Measurements from ENCODE around the gene SYS1. TPM values are rescaled to one million over a fixed set of nuclear protein-coding genes. Genes with fewer than 3 reads are reported as not detected.

SYS1 gene
- total RNA-seq, 1 experiment from 2014 or later, result 38.8 TPM

GRCh38 chr20:45352729-45353128 lies 10.2 kb upstream of the SYS1 start:
- H3K36me3 ChIP-seq (ENCODE audit: low read depth), result no peaks in the 10 kb centered on the region
- no peaks in the 10 kb centered on the region for H3K9me2 ChIP-seq (ENCODE audit: insufficient read depth)
- H3K79me2 ChIP-seq (ENCODE audit: low read depth), result peaks cover 4% of the 10 kb centered on the region
- H4K20me1 ChIP-seq (ENCODE audit: insufficient read depth), result no peaks in the 10 kb centered on the region
- H3K4me2 ChIP-seq, result no peak overlapping the region
- no peak overlapping the region for H3K27ac ChIP-seq
- no peak overlapping the region for H2AFZ ChIP-seq
- peaks cover 37% of the 10 kb centered on the region for H3K4me1 ChIP-seq (replicated peaks; ENCODE audit: insufficient read depth)
- H3K4me3 ChIP-seq, result no peak overlapping the region
- no peaks in the 10 kb centered on the region for H3K9me3 ChIP-seq (ENCODE audit: insufficient read depth, low read depth)
- no peak for DNase-seq
- no TSS peak for BruUV-seq (replicated peaks)
- no peak for TF ChIP-seq EZH2 (IDR thresholded peaks at IDR 0.05; ENCODE audit: low read depth)
- TF ChIP-seq, protein P1, sequence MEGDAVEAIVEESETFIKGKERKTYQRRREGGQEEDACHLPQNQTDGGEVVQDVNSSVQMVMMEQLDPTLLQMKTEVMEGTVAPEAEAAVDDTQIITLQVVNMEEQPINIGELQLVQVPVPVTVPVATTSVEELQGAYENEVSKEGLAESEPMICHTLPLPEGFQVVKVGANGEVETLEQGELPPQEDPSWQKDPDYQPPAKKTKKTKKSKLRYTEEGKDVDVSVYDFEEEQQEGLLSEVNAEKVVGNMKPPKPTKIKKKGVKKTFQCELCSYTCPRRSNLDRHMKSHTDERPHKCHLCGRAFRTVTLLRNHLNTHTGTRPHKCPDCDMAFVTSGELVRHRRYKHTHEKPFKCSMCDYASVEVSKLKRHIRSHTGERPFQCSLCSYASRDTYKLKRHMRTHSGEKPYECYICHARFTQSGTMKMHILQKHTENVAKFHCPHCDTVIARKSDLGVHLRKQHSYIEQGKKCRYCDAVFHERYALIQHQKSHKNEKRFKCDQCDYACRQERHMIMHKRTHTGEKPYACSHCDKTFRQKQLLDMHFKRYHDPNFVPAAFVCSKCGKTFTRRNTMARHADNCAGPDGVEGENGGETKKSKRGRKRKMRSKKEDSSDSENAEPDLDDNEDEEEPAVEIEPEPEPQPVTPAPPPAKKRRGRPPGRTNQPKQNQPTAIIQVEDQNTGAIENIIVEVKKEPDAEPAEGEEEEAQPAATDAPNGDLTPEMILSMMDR (conservative IDR thresholded peaks at IDR 0.05), result no peak
- H3F3A ChIP-seq (ENCODE audit: insufficient read depth, low read depth), result peaks cover 51% of the 10 kb centered on the region
- no peaks in the 10 kb centered on the region for H3K27me3 ChIP-seq (ENCODE audit: insufficient read depth, low read depth)
- intact Hi-C loops (cut with micrococcal nuclease; ENCODE audit: unreplicated experiment), result no loop called here
- ChIA-PET POLR2A (ENCODE audit: unreplicated experiment) (no interaction called here), CTCF (no interaction called here)

- ChIA-PET CTCF (no interaction called here), POLR2A (ENCODE audit: unreplicated experiment) (interaction anchor here (0.5 kb wide), 1 partner anchor 417 kb away, joined by 3 read pairs; no protein-coding TSS in a partner anchor)
- H3K4me2 ChIP-seq, result no peak overlapping the region
- TF ChIP-seq, protein P1 (conservative IDR thresholded peaks at IDR 0.05), result no peak
- no peak for TF ChIP-seq EZH2 (IDR thresholded peaks at IDR 0.05; ENCODE audit: low read depth)
- no peaks in the 10 kb centered on the region for H4K20me1 ChIP-seq (ENCODE audit: insufficient read depth)
- no peaks in the 10 kb centered on the region for H3K9me2 ChIP-seq (ENCODE audit: insufficient read depth)
- no peaks in the 10 kb centered on the region for H3K79me2 ChIP-seq (ENCODE audit: low read depth)
- H3K36me3 ChIP-seq (ENCODE audit: low read depth), result no peaks in the 10 kb centered on the region
- no peaks in the 10 kb centered on the region for H3K27me3 ChIP-seq (ENCODE audit: insufficient read depth, low read depth)
- peaks cover 44% of the 10 kb centered on the region for H3K4me1 ChIP-seq (replicated peaks; ENCODE audit: insufficient read depth)
- BruUV-seq (replicated peaks), result no TSS peak
- intact Hi-C loops (cut with micrococcal nuclease; ENCODE audit: unreplicated experiment), result no loop called here
- no peak overlapping the region for H3K4me3 ChIP-seq
- DNase-seq, result no peak
- no peak overlapping the region for H2AFZ ChIP-seq
- no peaks in the 10 kb centered on the region for H3K9me3 ChIP-seq (ENCODE audit: insufficient read depth, low read depth)
- peaks cover 57% of the 10 kb centered on the region for H3F3A ChIP-seq (ENCODE audit: insufficient read depth, low read depth)
- no peak overlapping the region for H3K27ac ChIP-seq
These were observed 9.2 kb upstream of the SYS1 start for GRCh38 chr20:45353746-45354145.

GRCh38 chr20:45354423-45355208 lies 8.3 kb upstream of the SYS1 start:
- DNase-seq, result no peak
- peak overlapping the region; percentile 49 for H3K4me2 ChIP-seq
- no TSS peak for BruUV-seq (replicated peaks)
- ChIA-PET POLR2A (ENCODE audit: unreplicated experiment) (interaction anchor here (0.5 to 0.7 kb wide), 2 partner anchors 203 to 416 kb away, joined by 3 to 6 read pairs; no protein-coding TSS in a partner anchor), CTCF (no interaction called here)
- H3K4me1 ChIP-seq (replicated peaks; ENCODE audit: insufficient read depth), result peaks cover 49% of the 10 kb centered on the region
- no peaks in the 10 kb centered on the region for H3K79me2 ChIP-seq (ENCODE audit: low read depth)
- no peaks in the 10 kb centered on the region for H3K36me3 ChIP-seq (ENCODE audit: low read depth)
- H4K20me1 ChIP-seq (ENCODE audit: insufficient read depth), result no peaks in the 10 kb centered on the region
- H3K27ac ChIP-seq, result no peak overlapping the region
- no peaks in the 10 kb centered on the region for H3K27me3 ChIP-seq (ENCODE audit: insufficient read depth, low read depth)
- H3K9me3 ChIP-seq (ENCODE audit: insufficient read depth, low read depth), result no peaks in the 10 kb centered on the region
- no peak overlapping the region for H3K4me3 ChIP-seq
- no peak overlapping the region for H2AFZ ChIP-seq
- intact Hi-C loops (cut with micrococcal nuclease; ENCODE audit: unreplicated experiment), result no loop called here
- peaks cover 52% of the 10 kb centered on the region for H3F3A ChIP-seq (ENCODE audit: insufficient read depth, low read depth)
- TF ChIP-seq EZH2 (IDR thresholded peaks at IDR 0.05; ENCODE audit: low read depth), result no peak
- TF ChIP-seq, protein P1 (conservative IDR thresholded peaks at IDR 0.05), result no peak
- no peaks in the 10 kb centered on the region for H3K9me2 ChIP-seq (ENCODE audit: insufficient read depth)
